ENCODE measurements around the gene SLC6A5.

Gene SLC6A5

GRCh38 chr11:20620988-20621387 lies 21.6 kb downstream of the SLC6A5 start:
- no peak for DNase-seq (ENCODE audit: low read depth in 2 of 2, low spot score in 1 of 2)

- DNase-seq (ENCODE audit: low read depth in 2 of 2, low spot score in 1 of 2): no peak
These were observed 22.3 kb downstream of the SLC6A5 start for GRCh38 chr11:20621679-20622078.

GRCh38 chr11:20623252-20623651 lies 23.8 kb downstream of the SLC6A5 start:
- no peak for DNase-seq (ENCODE audit: low read depth in 2 of 2, low spot score in 1 of 2)

GRCh38 chr11:20626279-20626678 lies 26.9 kb downstream of the SLC6A5 start:
- no peak for DNase-seq (ENCODE audit: low read depth in 2 of 2, low spot score in 1 of 2)

- DNase-seq (ENCODE audit: low read depth in 2 of 2, low spot score in 1 of 2): no peak
These were observed 27.6 kb downstream of the SLC6A5 start for GRCh38 chr11:20627026-20627425.

GRCh38 chr11:20627701-20628100 lies 28.3 kb downstream of the SLC6A5 start:
- no peak for DNase-seq (ENCODE audit: low read depth in 2 of 2, low spot score in 1 of 2)

DNA sequence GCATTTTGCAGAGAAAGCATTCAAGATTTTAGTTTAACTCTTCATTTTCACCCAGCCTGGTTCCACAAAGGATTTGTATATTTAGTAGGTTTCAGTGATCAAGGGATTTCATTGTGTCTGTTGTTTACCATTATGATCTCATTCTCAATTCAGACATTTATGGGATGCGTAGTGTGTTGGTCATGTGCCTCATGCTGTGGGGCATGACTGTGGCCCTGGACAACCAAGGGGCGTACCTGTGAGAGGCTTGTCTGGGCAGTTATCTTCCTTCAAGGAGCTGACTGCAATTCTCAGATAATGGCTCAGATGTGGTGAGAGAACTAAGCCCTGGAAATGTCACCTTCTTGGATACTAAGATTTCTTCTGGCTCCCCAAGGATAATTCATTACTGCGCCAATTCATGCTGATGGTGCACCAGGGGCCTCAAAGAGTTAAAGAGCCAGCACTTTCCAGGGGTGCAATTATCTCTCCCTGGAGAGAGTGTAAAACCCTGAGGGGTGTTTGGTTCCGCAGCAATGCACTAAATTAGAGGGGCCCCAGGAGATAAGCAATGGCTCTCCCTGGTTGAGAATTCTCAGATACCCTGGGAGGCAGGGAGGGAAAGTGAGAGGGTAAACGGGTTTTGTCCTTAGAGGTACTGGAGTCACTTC lies 32.2 kb downstream of the SLC6A5 start:
- no peak for DNase-seq (ENCODE audit: low read depth in 2 of 2, low spot score in 1 of 2)

- no peak for DNase-seq (ENCODE audit: low read depth in 2 of 2, low spot score in 1 of 2)
These were observed 32.7 kb downstream of the SLC6A5 start for GRCh38 chr11:20632169-20632532.

DNA sequence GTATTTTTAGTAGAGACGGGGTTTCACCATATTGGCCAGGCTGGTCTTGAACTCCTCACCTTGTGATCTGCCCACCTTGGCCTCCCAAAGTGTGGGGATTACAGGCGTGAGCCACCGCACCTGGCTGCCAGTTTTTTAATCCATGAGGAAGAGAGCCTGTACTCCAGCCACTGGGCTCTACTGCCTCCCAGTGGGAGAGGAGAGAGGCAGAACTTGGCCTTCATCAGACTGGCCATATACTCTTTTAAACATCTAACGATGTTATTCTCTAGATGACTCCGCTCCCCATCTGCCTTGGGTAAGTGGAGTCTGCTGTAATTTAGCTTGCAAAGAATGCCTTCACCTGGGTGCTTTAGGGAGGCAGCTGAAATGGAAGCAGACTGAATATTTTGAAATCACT lies 34.6 kb downstream of the SLC6A5 start:
- no peak for DNase-seq (ENCODE audit: low read depth in 2 of 2, low spot score in 1 of 2)

DNA sequence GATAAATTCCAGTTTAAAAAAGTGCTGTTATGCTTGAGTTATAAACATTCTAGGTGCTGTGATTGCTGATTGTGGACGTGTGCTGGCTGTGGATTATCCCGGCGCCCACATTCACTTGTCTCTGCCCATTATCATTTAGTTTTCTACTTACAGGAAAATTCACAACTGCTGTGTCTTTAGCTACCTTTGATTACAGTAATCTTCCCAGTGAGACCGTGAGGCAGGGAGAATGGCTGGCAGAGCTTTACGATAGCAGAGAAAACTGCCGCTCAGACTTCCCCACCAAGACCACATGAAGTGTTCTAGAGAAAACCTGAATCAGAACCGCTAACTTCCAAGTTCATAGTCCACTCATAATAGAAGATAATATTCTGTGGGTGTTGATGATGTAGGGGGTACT lies 35.4 kb downstream of the SLC6A5 start:
- DNase-seq (ENCODE audit: low read depth in 2 of 2, low spot score in 1 of 2): no peak

- DNase-seq (ENCODE audit: low read depth in 2 of 2, low spot score in 1 of 2): no peak
These were observed 38.7 kb downstream of the SLC6A5 start for GRCh38 chr11:20638074-20638473.

DNA sequence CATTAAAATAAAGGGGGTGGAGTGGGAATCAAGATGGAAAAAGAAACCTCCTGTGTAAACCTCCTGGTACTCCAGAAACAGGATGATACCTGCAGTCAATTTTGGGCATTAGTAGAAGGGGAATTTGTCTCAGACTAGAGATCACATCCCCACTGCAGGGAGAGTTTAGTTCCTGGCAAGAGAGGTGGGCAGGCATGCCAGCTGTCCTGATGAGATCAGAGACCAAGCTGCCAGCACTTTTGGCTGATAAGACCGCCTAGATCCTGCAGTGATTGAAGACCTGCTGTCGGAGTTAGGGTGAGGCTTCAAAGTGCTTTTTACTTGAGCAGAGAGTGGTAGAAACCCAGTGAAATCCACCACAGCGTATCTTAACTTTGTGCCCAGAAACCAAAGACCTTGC lies 40.3 kb downstream of the SLC6A5 start:
- DNase-seq (ENCODE audit: low read depth in 2 of 2, low spot score in 1 of 2): no peak

DNA sequence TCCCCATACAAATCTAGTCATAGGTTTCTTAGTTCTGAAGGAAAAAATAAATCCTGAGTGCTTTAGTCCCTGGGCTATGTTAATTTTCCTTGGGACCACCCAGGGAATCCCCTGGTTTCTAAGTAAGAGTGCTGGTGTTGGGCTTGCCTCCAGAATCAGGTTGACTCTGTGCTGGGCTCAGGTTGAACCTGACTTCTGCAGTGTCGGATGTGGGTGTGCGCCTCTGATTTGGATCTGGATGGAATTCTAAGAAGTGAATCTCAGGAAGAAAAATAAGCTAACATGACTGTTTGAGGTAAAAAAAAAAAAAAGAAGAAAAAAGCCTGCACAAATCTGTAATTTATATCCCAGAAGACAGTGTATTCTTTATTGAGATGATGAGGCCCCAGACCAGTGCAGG lies 41.0 kb downstream of the SLC6A5 start:
- DNase-seq (ENCODE audit: low read depth in 2 of 2, low spot score in 1 of 2): no peak

DNA sequence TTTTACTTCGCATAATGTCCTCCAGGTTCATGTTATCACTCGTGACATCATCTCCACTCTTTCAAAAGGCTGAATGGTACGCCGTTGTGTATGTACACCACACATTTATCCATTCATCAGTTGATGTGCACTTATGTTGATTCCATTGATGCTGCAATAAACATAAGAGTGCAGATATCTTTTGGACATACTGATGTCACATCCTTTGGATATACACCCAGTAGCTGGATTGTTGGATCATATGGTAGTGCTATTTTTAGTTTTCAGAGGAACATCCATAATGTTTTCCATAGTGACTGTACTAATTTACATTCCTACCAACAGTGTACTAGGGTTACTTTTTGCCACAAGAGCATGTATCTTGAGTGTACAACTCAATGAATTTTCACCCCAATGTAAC lies 45.0 kb downstream of the SLC6A5 start:
- DNase-seq (ENCODE audit: low read depth in 2 of 2, low spot score in 1 of 2): no peak

DNA sequence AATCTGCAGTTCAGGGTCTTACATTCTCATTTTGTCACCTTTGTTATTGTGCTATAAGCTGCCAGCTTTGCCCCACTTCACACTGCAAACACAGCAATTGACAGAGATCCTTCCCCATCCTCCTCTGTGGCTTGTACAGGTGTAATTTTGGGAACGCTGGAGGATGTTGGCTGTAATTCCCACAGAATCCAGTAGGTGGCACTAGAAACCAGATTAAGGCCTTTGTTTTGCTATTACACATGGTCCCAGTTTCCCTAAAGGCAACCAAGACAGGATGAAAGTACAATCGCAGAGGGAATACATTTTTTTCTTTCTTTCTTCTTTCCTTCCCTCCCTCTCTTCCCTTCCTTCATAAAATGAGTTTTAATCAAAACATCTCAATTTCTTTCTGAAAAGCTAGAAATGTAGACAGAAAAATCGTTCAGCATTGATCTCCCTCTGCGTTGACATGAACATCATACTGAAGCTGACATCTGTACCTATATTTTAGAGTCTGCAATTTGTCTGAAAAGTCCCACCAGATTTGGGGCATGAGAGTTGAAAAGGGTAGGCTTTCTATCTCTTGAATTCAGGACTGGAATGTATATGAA lies 48.7 kb downstream of the SLC6A5 start:
- DNase-seq (ENCODE audit: low read depth in 2 of 2, low spot score in 1 of 2): no peak

DNA sequence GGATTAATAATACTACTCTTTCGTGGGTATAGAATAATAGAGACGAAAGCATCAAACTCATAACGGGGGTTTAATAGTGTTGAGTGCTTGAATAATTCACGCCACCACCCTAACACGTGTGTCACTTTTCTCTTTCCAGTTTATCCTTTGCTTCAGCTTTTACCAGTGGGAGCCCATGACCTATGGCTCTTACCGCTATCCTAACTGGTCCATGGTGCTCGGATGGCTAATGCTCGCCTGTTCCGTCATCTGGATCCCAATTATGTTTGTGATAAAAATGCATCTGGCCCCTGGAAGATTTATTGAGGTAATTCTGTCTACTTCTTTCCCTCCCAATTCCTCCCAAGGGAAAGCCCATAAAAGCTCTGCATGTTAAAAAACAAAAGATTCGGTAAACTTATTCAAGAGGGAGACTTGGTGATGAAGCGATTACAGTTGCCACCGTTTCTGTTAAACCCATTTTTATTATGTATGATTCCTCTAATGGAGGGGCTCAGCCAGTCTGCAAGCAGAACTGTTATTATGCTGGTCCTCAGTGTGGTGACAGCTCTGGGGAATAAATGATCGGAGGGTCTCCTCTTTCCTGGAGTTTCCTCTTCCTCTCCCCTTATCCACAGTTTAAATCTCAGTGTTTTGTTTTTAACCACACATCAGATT lies 52.9 kb downstream of the SLC6A5 start:
- no peak for DNase-seq (ENCODE audit: low read depth in 2 of 2, low spot score in 1 of 2)

DNA sequence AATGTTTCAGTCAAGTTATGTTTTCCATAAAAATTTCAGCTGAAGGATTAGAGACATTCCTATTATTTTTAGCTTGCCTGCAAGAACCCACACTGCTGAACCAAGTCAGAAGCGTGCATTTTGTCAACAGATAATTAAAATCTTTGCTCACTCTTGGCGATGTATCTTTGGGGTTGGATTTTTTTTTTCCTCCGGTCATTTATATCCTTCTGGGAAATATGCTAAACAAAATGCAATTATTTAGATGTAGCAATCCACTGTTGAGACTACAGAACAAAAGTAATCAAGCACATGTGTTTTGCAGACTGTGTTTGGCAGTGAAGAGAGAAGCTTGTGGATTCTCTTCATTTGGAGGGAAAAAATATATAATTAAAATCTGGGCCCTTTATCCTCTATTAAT lies 54.6 kb downstream of the SLC6A5 start:
- no peak for DNase-seq (ENCODE audit: low read depth in 2 of 2, low spot score in 1 of 2)

GRCh38 chr11:20656901-20657300 lies 57.5 kb downstream of the SLC6A5 start:
- no peak for DNase-seq (ENCODE audit: low read depth in 2 of 2, low spot score in 1 of 2)

DNA sequence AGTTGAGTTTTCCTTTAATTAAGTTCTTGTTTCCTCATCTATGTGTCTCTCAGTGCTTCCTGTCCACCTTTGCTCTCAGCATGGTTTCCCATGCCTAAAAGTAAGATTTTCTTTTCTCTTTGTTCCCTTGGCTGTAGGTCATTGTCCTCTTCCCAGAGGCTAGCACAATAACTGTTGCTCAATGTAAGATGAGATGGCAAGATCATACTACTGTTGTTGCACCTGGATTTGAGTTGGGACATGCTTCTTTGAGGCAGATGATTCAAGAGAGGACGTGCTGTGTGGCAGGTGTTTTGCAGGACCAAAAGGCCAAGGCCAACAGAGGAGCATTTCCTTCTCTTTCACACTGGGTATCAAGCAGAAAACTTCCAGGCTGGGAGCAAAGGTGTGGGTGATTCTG lies 58.7 kb downstream of the SLC6A5 start:
- DNase-seq (ENCODE audit: low read depth in 2 of 2, low spot score in 1 of 2): no peak

- no peak for DNase-seq (ENCODE audit: low read depth in 2 of 2, low spot score in 1 of 2)
These were observed 62.0 kb downstream of the SLC6A5 start for GRCh38 chr11:20661445-20661844.

DNA sequence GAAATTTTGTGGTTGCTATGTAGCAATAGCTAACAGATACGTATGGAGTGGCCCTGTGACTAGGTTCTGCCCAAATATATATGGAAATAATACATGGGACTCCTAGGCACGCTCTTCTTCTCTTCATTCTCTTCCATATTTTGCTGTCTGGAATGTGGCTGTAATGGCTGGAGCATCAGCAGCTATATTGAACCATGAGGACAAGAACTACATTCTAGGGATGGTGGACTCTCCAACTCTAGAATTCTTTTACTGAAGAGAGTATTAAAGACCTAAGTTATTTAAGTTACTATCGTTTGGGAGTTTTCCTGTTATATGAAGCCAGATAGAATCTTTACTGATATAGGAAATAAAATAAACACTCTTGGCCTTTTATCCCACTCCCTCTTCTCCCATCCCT lies 62.4 kb downstream of the SLC6A5 start:
- no peak for DNase-seq (ENCODE audit: low read depth in 2 of 2, low spot score in 1 of 2)

GRCh38 chr11:20668131-20668809 lies 68.9 kb downstream of the SLC6A5 start:
- no peak for DNase-seq (ENCODE audit: low read depth in 2 of 2, low spot score in 1 of 2)

All from stimulated activated CD8-positive, alpha-beta memory T cell treated with anti-CD3 and anti-CD28 coated beads, Interleukin-4, amount 100 ng/mL, for 1 hour (primary cell).